Activated CD4-positive, alpha-beta T cell treated with anti-CD3 and anti-CD28 coated beads, Interleukin-2, Interleukin-4, amounts not matched to agents 100 ng/mL and 50 ng/mL, durations not matched to agents 16 hours and 8 hours (primary cell): ENCODE data around the gene KRTAP1-3.
"Not testable (repeated sequence)": the region's sequence is repeated elsewhere in the genome, so short reads cannot be mapped to it uniquely, and the experiment has no call there.

Experiments
- DNase-seq: peaks from one replicate; pipeline ENCODE4 v3.0.0-alpha.2; 2020; ENCODE audit warnings: low spot score

Gene KRTAP1-3

DNA sequence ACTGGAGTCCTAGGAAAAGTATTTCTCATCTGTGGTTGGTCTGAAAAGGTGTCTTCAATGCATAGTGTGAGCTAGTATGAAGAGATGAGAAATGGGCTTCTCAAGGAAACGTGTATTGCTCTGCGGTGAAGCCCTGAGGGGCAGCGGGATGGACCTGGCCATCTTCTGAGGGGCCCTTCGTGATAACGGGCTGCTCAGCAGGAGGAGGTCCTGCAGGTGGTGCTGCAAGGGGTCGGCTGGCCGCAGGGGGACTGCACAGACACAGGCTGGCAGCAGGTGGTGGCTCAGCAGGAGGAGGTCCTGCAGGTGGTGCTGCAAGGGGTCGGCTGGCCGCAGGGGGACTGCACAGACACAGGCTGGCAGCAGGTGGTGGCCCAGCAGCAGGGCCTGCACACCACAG lies 19.9 kb upstream of the KRTAP1-3 start:
- DNase-seq = not testable (repeated sequence)

DNA sequence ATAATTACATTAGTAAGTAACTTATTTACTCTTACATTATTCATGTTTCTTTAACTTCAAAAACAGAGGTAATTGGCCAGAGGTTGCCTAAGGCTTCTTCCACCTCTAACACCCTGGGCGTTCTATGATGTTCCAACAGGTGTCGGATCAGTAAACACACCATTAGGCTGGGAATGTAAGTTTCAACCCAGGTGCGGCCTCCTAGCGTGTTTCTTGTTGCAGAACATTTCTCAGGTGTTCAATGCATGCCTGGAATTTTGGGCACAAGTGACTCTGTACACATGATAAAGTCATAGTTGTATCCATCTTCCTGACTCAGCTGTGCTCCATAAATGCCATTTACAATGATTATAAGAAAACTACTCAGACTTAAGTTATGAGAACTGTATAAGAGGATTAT lies 19.4 kb upstream of the KRTAP1-3 start:
- no peak for DNase-seq

DNA sequence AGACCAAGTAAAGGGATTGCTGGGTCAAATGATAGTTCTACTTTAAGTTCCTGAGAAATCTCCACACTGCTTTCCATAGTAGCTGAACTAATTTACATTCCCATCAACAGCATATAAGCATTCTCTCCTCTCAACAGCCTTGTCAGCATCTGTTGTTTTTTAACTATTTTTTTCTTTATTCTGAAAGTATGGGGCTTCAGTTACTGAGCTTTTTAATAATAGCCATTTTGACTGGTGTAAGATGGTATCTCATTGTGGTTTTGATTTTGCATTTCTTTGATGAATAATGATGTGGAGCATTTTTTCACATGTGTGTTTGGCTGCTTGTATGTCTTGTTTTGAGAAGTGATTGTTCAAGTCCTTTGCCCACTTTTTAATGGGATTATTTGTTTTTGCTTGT lies 17.9 kb upstream of the KRTAP1-3 start:
- DNase-seq = no peak

DNA sequence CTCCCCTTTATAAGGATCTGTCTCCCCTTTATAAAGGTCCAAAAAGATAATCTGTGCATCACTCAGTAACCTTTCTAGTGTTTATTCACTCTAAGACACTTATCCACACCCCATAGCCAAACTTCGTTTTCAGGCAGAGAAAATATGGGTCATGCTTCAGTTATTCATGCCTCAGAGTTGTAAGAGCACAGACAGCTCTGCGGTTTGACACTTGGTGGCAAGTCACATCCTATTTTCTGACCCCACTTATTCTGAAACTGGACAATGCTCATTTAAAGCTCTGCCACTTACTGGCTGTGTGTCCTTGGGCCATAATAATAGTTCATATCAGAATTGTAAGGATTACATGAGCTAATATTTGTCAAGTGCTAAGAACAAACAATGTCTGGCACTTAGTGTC lies 14.4 kb upstream of the KRTAP1-3 start:
- no peak for DNase-seq

DNA sequence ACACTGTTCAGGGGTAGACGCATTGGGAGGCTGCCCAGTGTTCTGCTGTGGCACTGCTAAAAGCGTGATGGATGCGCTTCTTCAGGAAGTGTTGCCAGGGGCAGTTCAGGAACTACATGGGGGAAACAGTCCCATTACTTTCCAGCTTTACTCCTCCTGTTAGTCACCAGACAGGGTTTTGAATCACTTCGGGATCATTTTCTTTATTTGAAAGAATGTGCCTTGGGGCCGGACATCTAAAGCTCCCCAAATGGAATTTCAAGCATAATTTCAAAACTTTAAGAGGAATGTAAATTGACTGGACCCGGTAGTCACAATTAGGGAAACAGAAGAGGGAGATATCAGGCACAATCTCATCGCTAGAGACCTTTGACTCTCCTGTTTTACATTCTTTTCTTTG lies 13.8 kb upstream of the KRTAP1-3 start:
- DNase-seq = no peak

DNA sequence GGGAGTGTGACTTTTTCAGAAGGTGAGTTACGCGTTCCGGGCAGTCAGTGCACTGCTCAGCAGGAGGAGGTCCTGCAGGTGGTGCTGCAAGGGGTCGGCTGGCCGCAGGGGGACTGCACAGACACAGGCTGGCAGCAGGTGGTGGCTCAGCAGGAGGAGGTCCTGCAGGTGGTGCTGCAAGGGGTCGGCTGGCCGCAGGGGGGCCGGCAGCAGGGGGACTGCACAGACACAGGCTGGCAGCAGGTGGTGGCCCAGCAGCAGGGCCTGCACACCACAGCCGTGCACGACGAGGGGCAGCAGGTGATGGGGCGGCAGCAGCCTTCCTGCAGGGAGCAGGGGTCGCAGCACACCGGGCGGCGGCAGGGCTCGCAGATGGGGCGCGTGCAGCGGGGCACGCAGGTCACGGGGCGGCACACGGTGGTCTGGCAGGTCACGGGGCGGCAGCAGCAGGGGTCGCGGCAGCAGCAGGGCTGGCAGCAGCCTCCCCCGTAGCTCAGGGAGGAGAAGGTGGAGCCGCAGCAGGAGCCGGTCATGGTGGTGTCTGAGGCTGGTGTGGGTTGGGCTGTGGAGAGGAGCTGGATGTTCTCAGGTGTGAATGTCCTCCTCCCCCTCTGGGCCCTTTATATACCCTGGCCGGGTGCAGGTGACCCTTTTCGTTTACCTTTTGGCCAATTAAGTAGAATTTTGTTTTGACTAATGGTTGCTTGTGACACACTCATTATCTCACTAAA lies 12.2 kb upstream of the KRTAP1-3 start, which contains the start of gene KRTAP2-1:
KRTAP2-1 (minus strand) TSS at position 582 of the 731 bp plus-strand sequence; CDS start at position 533, 49 bp downstream.
- not testable (repeated sequence) for DNase-seq

DNA sequence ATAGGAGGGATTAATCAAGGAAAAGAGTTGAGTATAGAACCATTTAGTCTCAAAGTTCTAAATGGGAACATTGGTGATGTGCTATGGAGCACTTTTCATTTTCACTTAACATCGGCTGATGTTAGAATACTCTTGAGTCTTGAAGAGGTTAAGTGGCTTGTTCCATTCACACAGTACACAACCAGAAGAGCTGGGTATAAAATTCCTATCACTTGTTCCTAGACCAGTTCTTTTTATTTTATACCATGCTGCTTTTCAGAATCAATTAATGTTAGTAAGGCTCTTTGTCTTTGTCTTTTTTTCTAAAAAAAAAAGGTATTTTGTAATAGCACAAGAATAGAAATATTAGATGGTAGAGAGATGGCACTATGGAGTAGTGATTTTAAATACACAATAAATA lies 8.3 kb upstream of the KRTAP1-3 start:
- DNase-seq = no peak

DNA sequence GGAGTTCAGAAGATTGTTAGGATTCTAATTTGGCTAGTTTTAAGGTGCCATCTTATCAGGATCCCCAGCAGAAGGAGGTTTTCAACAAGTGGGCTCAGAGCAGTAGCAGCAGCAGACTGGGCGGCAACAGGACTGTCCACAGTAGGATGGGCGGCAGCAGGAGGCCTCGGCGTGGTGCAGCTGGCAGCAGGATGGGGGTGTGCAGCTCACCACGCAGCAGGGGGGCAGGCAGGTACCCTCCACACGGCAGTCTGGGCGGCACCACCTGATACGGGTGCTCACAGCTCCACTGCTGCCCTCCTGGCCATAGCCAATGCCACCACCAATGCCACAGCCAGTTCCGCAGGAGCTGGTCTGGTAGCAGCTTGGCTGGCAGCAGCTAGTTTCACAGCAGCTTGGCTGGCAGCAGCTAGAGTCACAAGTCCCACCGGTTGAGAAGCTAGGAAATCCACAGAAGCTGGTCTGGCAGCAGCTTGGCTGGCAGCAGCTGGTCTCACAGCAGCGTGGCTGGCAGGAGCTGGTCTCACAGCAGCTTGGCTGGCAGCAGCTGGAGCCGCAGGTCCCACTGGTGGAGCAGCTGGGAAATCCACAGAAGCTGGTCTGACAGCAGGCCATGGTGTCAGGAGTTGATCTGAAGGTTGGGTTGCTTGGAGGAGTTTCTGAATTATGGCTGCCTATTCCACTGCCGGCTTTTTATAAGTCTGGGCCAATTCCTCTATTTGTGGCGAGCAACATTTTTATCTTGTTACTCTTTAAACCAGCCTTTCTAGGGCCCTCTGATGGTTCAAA lies 6.3 kb upstream of the KRTAP1-3 start, which contains the start of gene KRTAP1-1:
KRTAP1-1 (minus strand) TSS at position 668 of the 789 bp plus-strand sequence; CDS start at position 615, 53 bp downstream.
- DNase-seq = not testable (repeated sequence)

DNA sequence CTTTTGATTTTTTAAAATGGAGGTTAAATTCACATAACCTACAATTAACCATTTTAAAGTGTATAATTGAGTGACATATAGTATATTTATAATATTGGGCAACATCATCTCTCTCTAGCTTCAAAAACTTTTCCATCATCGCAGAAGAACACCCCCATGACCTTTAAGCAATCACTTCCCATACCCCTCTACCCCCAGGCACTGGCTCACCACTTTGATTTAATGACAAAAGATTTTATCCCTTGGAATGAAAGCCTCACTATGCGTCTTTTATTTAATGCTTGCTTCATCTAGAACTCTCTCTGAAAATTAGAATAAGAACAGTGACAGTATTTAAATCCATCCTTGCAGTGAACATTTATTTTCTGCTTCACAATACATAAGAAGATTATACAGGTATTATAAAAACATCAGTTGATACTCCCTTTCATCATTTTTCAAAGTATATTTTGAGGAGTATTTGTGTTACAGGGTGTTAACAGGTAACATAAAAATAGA lies 3.2 kb upstream of the KRTAP1-3 start:
- DNase-seq = no peak

DNA sequence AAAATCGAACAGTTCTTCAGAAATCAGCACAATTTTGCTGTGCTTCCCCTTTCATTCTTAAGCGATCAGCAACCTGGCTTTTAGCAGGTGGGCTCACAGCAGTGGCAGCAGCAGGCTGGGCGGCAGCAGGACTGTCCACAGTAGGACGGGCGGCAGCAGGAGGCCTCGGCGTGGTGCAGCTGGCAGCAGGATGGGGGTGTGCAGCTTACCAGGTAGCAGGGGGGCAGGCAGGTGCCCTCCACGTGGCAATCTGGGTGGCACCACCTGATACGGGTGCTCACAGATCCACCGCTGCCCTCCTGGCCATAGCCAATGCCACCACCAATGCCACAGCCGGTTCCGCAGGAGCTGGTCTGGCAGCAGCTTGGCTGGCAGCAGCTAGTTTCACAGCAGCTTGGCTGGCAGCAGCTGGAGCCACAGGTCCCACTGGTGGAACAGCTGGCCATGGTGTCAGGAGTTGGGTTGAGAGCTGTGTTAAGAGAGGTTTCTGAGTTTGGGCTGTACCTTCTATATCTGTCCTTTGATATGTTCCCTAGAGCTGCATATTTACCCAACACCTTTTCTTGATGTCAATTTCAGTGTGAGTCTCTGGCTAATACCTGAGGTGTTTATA lies 4.9 kb downstream of the KRTAP1-3 start, which contains the start of gene KRTAP1-4:
KRTAP1-4 (minus strand) TSS at position 563 of the 613 bp plus-strand sequence; CDS start at position 446, 117 bp downstream.
- no peak for DNase-seq

DNA sequence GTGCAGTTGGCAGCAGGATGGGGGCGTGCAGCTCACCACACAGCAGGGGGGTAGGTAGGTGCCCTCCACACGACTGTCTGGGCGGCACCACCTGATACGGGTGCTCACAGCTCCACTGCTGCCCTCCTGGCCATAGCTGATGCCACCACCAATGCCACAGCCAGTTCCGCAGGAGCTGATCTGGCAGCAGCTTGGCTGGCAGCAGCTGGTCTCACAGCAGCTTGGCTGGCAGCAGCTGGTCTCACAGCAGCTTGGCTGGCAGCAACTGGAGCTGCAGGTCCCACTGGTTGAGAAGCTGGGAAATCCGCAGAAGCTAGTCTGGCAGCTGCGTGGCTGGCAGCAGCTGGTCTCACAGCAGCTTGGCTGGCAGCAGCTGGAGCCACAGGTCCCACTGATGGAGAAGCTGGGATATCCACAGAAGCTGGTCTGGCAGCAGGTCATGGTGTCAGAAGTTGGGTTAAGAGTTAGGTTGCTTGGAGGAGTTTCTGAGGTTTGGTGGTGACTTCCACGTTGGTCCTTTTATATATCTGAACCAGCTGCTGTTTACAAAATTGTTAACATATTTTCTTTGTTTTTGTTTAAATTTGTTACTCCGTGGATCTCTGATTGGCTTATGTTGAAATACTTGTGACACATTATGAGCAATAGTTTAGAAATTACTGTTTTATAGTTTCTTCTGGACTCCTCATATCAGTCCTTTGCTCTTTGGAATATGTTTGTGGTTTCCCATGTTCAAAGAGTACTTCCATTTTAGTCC lies 7.8 kb downstream of the KRTAP1-3 start, which contains the start of gene KRTAP1-5:
KRTAP1-5 (minus strand) TSS at position 494 of the 757 bp plus-strand sequence; CDS start at position 441, 53 bp downstream.
- no peak for DNase-seq

DNA sequence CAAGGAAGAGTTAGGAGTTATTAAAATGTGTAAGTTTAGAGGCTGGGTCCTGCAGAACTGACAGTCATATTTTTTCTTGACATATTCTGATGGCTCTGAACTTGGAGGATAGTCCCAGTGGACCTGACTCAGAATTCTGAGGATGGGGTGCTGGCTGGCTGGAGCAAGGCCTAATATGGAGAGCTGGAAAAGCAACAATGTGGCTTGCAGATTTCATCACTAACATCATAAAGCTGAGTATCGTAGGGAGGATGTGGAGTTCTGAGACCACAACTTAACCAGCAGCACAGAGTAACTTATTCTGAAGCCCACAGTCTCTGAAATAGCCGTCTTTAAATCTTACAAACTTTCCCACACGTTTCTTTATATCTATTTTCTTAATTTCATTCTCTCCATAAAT lies 10.0 kb downstream of the KRTAP1-3 start:
- DNase-seq = no peak

DNA sequence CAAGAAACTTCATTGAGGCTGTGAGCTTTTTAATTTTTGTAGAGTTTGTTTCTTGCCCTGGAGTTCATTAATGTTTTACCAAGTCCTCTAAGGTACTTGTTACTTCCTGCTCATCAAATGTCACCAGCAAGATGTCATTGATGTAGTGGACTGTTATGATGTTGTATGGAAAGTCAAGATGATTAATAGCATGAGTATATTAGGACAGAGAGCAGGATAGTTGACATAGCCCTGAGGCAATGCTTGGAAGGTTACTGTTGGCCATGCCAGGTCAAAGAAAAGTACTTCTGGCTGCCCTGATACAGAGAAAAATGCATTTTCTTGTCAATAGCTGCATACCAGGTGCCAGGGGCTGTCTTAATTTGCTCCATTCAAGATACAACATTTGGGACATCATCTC lies 14.3 kb downstream of the KRTAP1-3 start:
- DNase-seq = no peak

DNA sequence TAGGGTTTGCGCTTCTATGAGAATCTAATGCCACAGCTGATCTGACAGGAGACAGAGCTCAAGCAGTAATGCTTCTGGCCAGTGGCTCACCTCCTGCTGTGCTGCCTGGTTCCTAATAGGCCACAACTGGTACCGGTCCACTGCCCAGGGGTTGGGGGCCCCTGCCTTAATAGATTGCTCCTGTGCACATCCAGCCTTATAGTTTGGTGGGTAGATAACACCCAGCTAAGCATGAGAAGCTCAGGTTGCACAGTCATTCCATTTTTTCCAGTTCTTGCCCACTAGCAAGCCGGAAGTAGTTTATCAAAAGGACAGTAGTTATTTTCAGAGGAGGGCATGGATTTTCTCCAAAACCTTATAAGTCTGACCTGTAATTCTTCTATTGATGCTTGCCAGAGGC lies 15.3 kb downstream of the KRTAP1-3 start:
- DNase-seq = no peak

DNA sequence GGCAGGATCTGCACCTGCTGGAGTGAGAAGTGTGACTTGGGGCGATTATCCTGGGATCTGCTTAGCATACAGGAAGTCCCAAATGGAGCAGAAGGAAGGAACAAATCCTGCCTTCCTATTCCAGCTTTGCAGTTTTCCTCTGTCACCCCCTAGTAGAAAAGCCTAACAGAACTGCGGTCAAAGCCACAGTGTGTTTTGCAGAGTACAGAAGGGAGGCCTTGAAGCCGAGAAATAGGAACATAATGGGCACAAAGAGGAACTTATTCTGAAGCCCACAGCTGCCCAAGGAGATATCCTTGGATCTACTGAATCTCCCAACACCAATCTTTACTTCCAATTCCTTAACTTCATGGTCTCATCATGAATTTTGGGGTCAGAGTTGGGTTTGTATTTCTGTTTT lies 16.1 kb downstream of the KRTAP1-3 start:
- DNase-seq = no peak

DNA sequence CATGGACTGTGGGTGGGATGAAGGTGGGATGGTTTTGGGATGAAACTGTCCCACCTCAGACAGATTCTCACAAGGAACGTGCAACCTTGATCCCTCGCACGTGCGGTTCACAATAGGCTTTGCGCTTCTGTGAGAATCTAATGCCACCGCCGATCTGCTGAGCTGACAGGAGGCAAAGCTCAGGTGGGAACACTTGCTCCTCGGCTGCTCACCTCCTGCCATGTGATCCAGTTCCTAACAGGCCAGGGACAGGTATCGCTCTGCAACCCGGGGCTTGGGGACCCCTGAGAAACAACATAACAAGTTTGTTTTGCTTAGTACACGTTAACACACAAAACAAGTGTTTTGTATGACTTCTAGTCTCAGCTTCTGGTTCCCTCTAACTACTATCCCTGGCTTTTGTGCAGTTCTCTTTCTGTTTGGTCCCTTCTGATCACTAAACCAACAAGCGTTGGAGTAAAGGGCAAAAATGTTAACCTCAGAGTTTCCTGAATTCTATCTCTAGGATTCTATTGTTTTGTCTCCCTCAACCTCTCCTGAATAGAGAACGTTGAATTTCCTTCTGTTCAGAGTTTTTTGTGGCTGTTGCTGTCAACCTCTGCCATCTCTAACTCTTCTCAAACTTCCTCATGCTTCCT lies 18.0 kb downstream of the KRTAP1-3 start:
- no peak for DNase-seq

DNA sequence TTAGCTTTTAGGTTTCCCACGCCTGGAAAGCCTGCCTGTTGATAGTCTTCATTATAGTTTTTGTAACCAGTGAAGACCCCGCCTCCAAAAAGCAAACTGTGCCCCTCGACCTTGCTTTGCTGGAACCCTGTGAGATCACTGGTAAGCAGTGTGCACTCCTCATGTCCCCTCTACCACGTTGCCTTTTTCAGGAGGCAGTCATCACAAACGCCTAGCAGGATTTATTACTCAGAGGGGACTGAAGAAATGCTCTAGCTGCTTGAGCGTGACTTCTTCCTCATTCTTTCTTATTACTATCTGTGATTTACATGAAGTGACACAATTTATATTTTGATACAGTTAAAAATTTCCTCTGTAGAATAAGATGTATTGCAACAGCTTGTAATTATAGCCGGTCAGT lies 19.2 kb downstream of the KRTAP1-3 start:
- no peak for DNase-seq

DNA sequence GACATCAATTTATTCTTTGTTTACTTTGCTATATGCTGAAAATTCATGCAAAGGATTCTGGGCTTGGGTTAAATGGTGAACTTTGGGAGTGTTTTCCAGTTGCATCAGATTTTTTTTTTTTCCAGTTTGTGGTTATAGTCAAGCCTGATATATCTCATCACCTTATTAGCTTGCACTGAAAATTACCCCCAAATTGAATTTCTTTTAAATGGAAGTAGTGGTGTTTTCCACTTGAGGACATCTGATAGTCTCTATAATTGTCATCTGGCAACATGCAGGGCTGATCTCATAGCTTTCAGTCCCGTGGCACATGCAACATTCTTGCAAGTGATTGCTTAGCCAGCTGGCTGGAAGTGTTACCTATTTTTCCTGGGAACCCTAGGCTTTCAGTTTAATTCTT lies 21.1 kb downstream of the KRTAP1-3 start:
- no peak for DNase-seq

DNA sequence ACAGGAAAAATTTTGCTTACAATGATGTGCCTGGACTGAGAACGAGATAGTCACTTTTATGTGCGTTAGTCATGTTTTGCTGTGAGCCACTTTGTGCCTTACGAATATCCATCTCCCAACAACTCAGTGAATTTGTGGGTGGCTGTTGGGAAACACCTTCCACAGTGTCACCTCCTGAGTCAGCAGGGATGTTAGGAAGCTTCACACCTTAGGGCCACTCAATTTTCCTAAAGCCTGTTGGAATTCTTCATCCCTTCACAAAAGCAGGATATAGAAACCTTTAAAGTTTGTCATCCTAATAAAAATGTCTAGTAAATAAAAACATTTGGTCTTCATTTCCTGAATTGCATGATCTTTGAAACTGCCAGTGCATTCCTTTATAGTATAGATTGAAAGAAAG lies 21.5 kb downstream of the KRTAP1-3 start:
- no peak for DNase-seq

DNA sequence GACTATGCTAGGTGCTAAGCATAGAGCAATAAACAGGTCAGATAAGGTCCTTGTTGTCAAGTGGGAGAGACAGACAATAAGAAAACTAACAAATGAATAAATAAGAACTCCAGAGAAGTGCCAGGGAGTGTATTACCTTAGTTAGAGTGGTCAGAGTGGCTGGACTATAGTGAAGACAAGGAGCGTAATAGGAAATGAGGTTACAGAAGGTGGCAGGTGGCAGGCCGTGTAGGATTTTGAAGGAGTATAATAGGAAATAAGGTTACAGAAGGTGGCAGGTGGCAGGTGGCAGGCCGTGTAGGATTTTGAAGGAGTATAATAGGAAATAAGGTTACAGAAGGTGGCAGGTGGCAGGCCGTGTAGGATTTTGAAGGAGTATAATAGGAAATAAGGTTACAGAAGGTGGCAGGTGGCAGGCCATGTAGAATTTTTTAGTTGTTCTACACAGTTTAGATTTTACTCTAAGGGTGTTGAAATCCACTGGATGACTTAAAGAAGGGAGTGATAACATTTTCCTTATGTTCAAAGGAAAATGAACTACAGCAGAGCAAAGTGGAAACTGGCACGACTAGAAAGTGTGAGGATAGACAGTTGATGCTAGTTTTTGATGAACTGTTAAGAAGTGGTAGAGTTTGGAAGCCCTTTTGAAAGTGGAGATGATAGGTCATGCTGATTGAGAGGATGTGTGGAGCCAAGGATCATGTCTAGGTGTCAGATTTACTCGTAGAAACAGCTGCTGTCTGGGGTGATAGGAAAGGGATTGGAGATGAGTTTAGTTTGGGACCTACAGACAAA lies 22.2 kb downstream of the KRTAP1-3 start:
- no peak for DNase-seq
